Measurements from ENCODE around the gene TLK1. TPM values are rescaled to one million over a fixed set of nuclear protein-coding genes. Genes with fewer than 3 reads are reported as not detected.

Gene TLK1
- total and polyA plus RNA-seq, 10 of the 15 experiments (the other 5 are each of a cell fraction or from before 2014, with no cell fraction given), result 25.1 to 126 (median 57.3) TPM

DNA sequence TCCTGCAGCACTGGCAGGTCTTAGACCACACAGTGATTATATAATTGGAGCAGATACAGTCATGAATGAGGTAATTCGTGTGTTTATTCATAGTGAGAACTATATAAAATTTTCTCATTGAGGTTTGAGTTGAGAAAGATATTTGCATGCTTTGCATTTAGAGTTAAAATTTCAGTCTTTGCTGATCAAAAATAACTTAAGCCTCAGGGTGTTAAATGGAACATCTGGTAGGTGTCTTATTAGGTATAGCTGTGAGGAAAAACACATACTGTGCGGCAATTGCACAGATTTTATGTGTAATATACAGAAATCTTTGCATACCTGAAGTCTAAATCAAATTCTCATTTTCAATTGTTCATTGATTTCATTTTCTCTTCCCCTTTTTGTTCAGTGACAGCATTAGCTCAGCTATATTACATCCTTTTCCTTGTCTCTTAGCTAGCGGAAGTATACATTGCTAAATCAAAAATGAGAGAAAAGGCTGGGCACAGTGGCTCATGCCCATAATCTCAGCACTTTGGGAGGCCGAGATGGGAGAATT, 210.4 kb downstream of the TLK1 start:
- Histone ChIP-seq H2AFZ (ENCODE audit: control insufficient read depth, low read depth, low read length) (no peak overlapping the region), H3K9me3 (replicated peaks; ENCODE audit: control insufficient read depth, insufficient read depth, low read length) (no peaks in the 10 kb centered on the region), H3K9ac (ENCODE audit: control insufficient read depth, insufficient read depth, low read length) (no peak overlapping the region), H3K36me3 (ENCODE audit: control insufficient read depth in 2 of 2, insufficient read depth in 2 of 2, low read length in 1 of 2) (peaks cover 17 to 31% of the 10 kb centered on the region in 2 experiments), H3K4me1 (ENCODE audit: control insufficient read depth, insufficient read depth, low read length) (peaks cover 22% of the 10 kb centered on the region), H3K4me2 (ENCODE audit: control insufficient read depth, insufficient read depth) (peak overlapping the region; percentile 41), H4K20me1 (ENCODE audit: control insufficient read depth, insufficient read depth) (no peaks in the 10 kb centered on the region), H3K27me3 (replicated peaks in 1 of 2; ENCODE audit: control insufficient read depth in 2 of 2, insufficient read depth in 2 of 2, low read length in 1 of 2) (no peaks in the 10 kb centered on the region), H3K27ac (ENCODE audit: control insufficient read depth, insufficient read depth) (peak overlapping the region; percentile 76), H3K79me2 (ENCODE audit: control insufficient read depth, insufficient read depth, low read length) (peaks cover 34% of the 10 kb centered on the region), H3K4me3 (no peak overlapping the region)
- POLR2A ChIA-PET, result interaction anchor here (0.6 to 1.2 kb wide), 2 partner anchors 21 to 386 kb away, joined by 4 read pairs; partner anchors contain the start of gene GORASP2
- in situ Hi-C loops (cut with MboI) (loop anchor here (25.0 kb wide), 1 partner anchor 487 kb away; the partner anchor contains the start of genes DCAF17 and METTL8), intact Hi-C loops (cut with micrococcal nuclease; ENCODE audit: unreplicated experiment) (no loop called here)
- RAD21 ChIA-PET (ENCODE audit: unreplicated experiment), result interaction anchor here (2.1 to 3.6 kb wide), 2 partner anchors 21 to 22 kb away, joined by 7 to 23 read pairs; partner anchors contain the start of gene GORASP2
- SMC1A ChIA-PET (ENCODE audit: uncharacterized antibody, unreplicated experiment), result interaction anchor here (1.0 to 2.1 kb wide), 3 partner anchors 8 to 22 kb away, joined by 4 to 6 read pairs (median 6); partner anchors contain the start of gene GORASP2
- FAIRE-seq (peak; percentile 88), DNase-seq (ENCODE audit: low read depth, low spot score) (peak; percentile 60), ATAC-seq (peak; percentile 89)
- BruUV-seq (replicated peaks), result no TSS peak
- WGBS (ENCODE audit: insufficient coverage, insufficient replicate concordance, low lambda C conversion rate, missing lambda C conversion rate), result 2% methylated on average over 4 of the region's 4 CpGs
- CTCF ChIA-PET, result interaction anchor here (0.8 to 5.7 kb wide), 4 partner anchors 12 to 22 kb away, joined by 3 to 40 read pairs (median 4); partner anchors contain the start of gene GORASP2
- TF ChIP-seq ETV6 (conservative IDR thresholded peaks at IDR 0.05 in 1 of 2, IDR thresholded peaks at IDR 0.05 in 1 of 2; ENCODE audit: borderline replicate concordance in 1 of 2, low read depth in 1 of 2) (peak in 1 of 2 experiments; percentile 65; a peak in 1 of 4 replicates), TCF7 (IDR thresholded peaks at IDR 0.05; ENCODE audit: borderline replicate concordance) (0 out of 2 replicates have a peak, but pooled peaks have one; percentile 3), MTA2 (IDR thresholded peaks at IDR 0.05; ENCODE audit: low read depth) (peak; percentile 49; the same call in 1 of the 2 replicates), NBN (IDR thresholded peaks at IDR 0.05) (no peak), EP300 (IDR thresholded peaks at IDR 0.05; ENCODE audit: borderline replicate concordance in 1 of 2, control insufficient read depth in 1 of 2, low read depth in 2 of 2, low read length in 2 of 2) (0 out of 4 replicates have a peak, but pooled peaks have one; percentile 11 to 37), RUNX3 (IDR thresholded peaks at IDR 0.05; ENCODE audit: low read length) (peak; percentile 69; the same call in 1 of the 2 replicates), JUND (IDR thresholded peaks at IDR 0.05; ENCODE audit: low read depth, low read length) (no peak), PML (IDR thresholded peaks at IDR 0.05; ENCODE audit: low read length) (peak; percentile 59; the same call in 1 of the 2 replicates), BACH1 (IDR thresholded peaks at IDR 0.05; ENCODE audit: borderline replicate concordance) (no peak), TBL1XR1 (IDR thresholded peaks at IDR 0.05; ENCODE audit: low read depth, low read length) (0 out of 2 replicates have a peak, but pooled peaks have one; percentile 24), NFIC (IDR thresholded peaks at IDR 0.05; ENCODE audit: low read depth, low read length) (peak; percentile 89), ATF7 (IDR thresholded peaks at IDR 0.05; ENCODE audit: low read depth) (peak; percentile 87), MXI1 (IDR thresholded peaks at IDR 0.05; ENCODE audit: low read depth, low read length) (peak; percentile 51; the same call in 1 of the 2 replicates), EED (IDR thresholded peaks at IDR 0.05; ENCODE audit: low read depth) (0 out of 2 replicates have a peak, but pooled peaks have one; percentile 19), JUNB (IDR thresholded peaks at IDR 0.05) (peak; percentile 87), BMI1 (IDR thresholded peaks at IDR 0.05; ENCODE audit: borderline replicate concordance) (no peak), MTA3 (IDR thresholded peaks at IDR 0.05; ENCODE audit: borderline replicate concordance, low read length) (peak; percentile 65; the same call in 1 of the 2 replicates), CREB1 (IDR thresholded peaks at IDR 0.05; ENCODE audit: low read depth) (peak; percentile 59; the same call in 1 of the 2 replicates), BCL11A (IDR thresholded peaks at IDR 0.05; ENCODE audit: low read depth, low read length) (peak; percentile 37; the same call in 1 of the 2 replicates), DPF2 (IDR thresholded peaks at IDR 0.05) (peak; percentile 57; the same call in 1 of the 2 replicates), RCOR1 (conservative IDR thresholded peaks at IDR 0.05; ENCODE audit: low read depth, low read length) (peak; percentile 64; the same call in 1 of the 2 replicates), MYC (IDR thresholded peaks at IDR 0.05; ENCODE audit: insufficient read depth, insufficient read length, insufficient replicate concordance, low read length, severe bottlenecking) (no peak)
- TF ChIP-seq, protein P1, sequence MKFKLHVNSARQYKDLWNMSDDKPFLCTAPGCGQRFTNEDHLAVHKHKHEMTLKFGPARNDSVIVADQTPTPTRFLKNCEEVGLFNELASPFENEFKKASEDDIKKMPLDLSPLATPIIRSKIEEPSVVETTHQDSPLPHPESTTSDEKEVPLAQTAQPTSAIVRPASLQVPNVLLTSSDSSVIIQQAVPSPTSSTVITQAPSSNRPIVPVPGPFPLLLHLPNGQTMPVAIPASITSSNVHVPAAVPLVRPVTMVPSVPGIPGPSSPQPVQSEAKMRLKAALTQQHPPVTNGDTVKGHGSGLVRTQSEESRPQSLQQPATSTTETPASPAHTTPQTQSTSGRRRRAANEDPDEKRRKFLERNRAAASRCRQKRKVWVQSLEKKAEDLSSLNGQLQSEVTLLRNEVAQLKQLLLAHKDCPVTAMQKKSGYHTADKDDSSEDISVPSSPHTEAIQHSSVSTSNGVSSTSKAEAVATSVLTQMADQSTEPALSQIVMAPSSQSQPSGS (IDR thresholded peaks at IDR 0.05; ENCODE audit: low read length), result peak; percentile 88
